DMS53 treated with DMSO at 0.1 percent for 48 hours (cell line): Measurements from ENCODE around the gene RBM6.
"Not testable (repeated sequence)": the region's sequence is repeated elsewhere in the genome, so short reads cannot be mapped to it uniquely, and the experiment has no call there.

Source experiments
- DNase-seq: peaks from one replicate; lab custom pipeline; 2025; ENCODE audit not compliant: unreplicated experiment; lab: John Stamatoyannopoulos, UW

The RBM6 gene

GRCh38 chr3:49912881-49913281 is 27.1 kb upstream of the RBM6 start:
- DNase-seq = no peak

GRCh38 chr3:49914906-49915305 is 25.0 kb upstream of the RBM6 start:
- no peak for DNase-seq

- no peak for DNase-seq
These were observed 23.3 kb upstream of the RBM6 start for GRCh38 chr3:49916686-49917085.

GRCh38 chr3:49917806-49918590 is 22.0 kb upstream of the RBM6 start:
- not testable (repeated sequence) for DNase-seq

- DNase-seq = no peak
These were observed 15.3 kb upstream of the RBM6 start for GRCh38 chr3:49924683-49925082.

GRCh38 chr3:49925485-49925884 is 14.5 kb upstream of the RBM6 start:
- no peak for DNase-seq

GRCh38 chr3:49926117-49926728 is 13.7 kb upstream of the RBM6 start:
- DNase-seq = no peak

GRCh38 chr3:49927798-49928197 is 12.2 kb upstream of the RBM6 start:
- no peak for DNase-seq

GRCh38 chr3:49928481-49929017 is 11.4 kb upstream of the RBM6 start:
- no peak for DNase-seq

GRCh38 chr3:49929291-49930167 is 10.4 kb upstream of the RBM6 start, which contains the start of gene MON1A:
Gene MON1A (minus strand): TSS chr3:49929811. CDS start chr3:49913346, 16,465 bp downstream.
- peak; percentile 56 for DNase-seq

GRCh38 chr3:49930168-49930690 is 9.7 kb upstream of the RBM6 start:
- no peak for DNase-seq

GRCh38 chr3:49930922-49931321 is 9.0 kb upstream of the RBM6 start:
- DNase-seq = no peak

- not testable (repeated sequence) for DNase-seq
These were observed 7.7 kb upstream of the RBM6 start for GRCh38 chr3:49932281-49932680.

- no peak for DNase-seq
These were observed 2.9 kb upstream of the RBM6 start for GRCh38 chr3:49937090-49937489.

- no peak for DNase-seq
These were observed 808 bp downstream of the RBM6 start for GRCh38 chr3:49940667-49941249.

GRCh38 chr3:49942651-49943050 is 2.7 kb downstream of the RBM6 start:
- no peak for DNase-seq

GRCh38 chr3:49952924-49953323 is 13.0 kb downstream of the RBM6 start:
- no peak for DNase-seq

GRCh38 chr3:49955636-49956035 is 15.7 kb downstream of the RBM6 start:
- no peak for DNase-seq

GRCh38 chr3:49966233-49966942 is 26.4 kb downstream of the RBM6 start:
- no peak for DNase-seq

GRCh38 chr3:49967291-49967690 is 27.3 kb downstream of the RBM6 start:
- no peak for DNase-seq
